OCI-LY1 (cell line): Measurements from ENCODE around the gene MC5R.

Source experiments
- CTCF ChIP-seq: fragments of 200-600 bp; sonication (generic), shearing (Covaris generic); IDR thresholded peaks from 2 replicates; pipeline ENCODE4 v1.5.1; 2017; ENCODE audit warnings: mild to moderate bottlenecking, antibody characterized with exemption, low read length, moderate library complexity, mixed read lengths
- EZH2 ChIP-seq: fragments of 200-600 bp; sonication (generic), shearing (Covaris generic); IDR thresholded peaks from 2 replicates; pipeline ENCODE4 v1.8.0; 2017; ENCODE audit warnings: borderline replicate concordance, mixed run types, mild to moderate bottlenecking, antibody characterized with exemption, low read length, moderate library complexity, mixed read lengths

GRCh38 chr18:13804305-13804704 lies 19.6 kb upstream of the MC5R start:
- no peak for TF ChIP-seq CTCF
- TF ChIP-seq EZH2 = no peak
